Activated CD8-positive, alpha-beta memory T cell treated with anti-CD3 and anti-CD28 coated beads, Interleukin-2, amount 10 ng/mL, durations not matched to agents 7 days and 5 days (primary cell): ENCODE results near the gene DYTN. TPM values are rescaled to one million over a fixed set of nuclear protein-coding genes. Genes with fewer than 3 reads are reported as not detected.

ENCODE experiments used
- ATAC-seq: fragments of 150-1000 bp; cut with Tn5 transposase; one replicate; pipeline ENCODE4 v1.10.0; 2021; ENCODE audit warnings: moderate library complexity
- CTCF ChIA-PET: fragments of 350-600 bp; sonication (Branson Sonifier 250); formaldehyde crosslinking; loops from one replicate; lab custom pipeline; 2021; ENCODE audit warnings: antibody characterized with exemption; lab: Charles Lee
- DNase-seq: peaks from one replicate; pipeline ENCODE4 v3.0.0-alpha.2; 2020
- H3K27ac Mint-ChIP-seq: one replicate; pipeline ENCODE4 v1.8.0; 2021; ENCODE audit warnings: mild to moderate bottlenecking, mixed read lengths
- H3K27me3 Mint-ChIP-seq: one replicate; pipeline ENCODE4 v1.8.0; 2021; ENCODE audit warnings: mixed read lengths
- H3K36me3 Mint-ChIP-seq: one replicate; pipeline ENCODE4 v1.8.0; 2021; ENCODE audit warnings: mild to moderate bottlenecking, mixed read lengths
- H3K4me1 Mint-ChIP-seq: one replicate; pipeline ENCODE4 v1.8.0; 2021; ENCODE audit warnings: mixed read lengths
- H3K4me3 Mint-ChIP-seq: one replicate; pipeline ENCODE4 v1.8.0; 2021; ENCODE audit warnings: mild to moderate bottlenecking, moderate library complexity, mixed read lengths
- H3K9me3 Mint-ChIP-seq: one replicate; pipeline ENCODE4 v1.8.0; 2022; ENCODE audit warnings: low read depth, mixed read lengths
- total RNA-seq, 2 experiments: library from RNA; stranded (reverse); gene quantifications; one replicate each; pipeline ENCODE4 v1.2.3, GENCODE V29; 2021

DYTN gene
- total RNA-seq: not detected

- Mint-ChIP-seq H3K27me3 (peaks cover 24% of the 10 kb centered on the region), H3K4me3 (no peak within 1 kb of the TSS), H3K9me3 (peaks cover 2% of the 10 kb centered on the region), H3K27ac (no peak within 1 kb of the TSS), H3K36me3 (no peaks in the 10 kb centered on the region), H3K4me1 (peaks cover 2% of the 10 kb centered on the region)
- ATAC-seq: no peak
- CTCF ChIA-PET: no interaction called here
- no peak for DNase-seq
These were observed at the start of gene DYTN for GRCh38 chr2:206718296-206718695. Gene DYTN, minus strand, starts transcription at chr2:206718396. Its CDS starts 117 bp downstream, at chr2:206718279.

- ATAC-seq (no peak), DNase-seq (no peak)
- peaks cover 13% of the 10 kb centered on the region for H3K36me3 Mint-ChIP-seq
- CTCF ChIA-PET: interaction anchor here (1.1 to 1.6 kb wide), 2 partner anchors 15 to 19 kb away, joined by 4 to 10 read pairs; no protein-coding TSS in a partner anchor
- peaks cover 2% of the 10 kb centered on the region for H3K27me3 Mint-ChIP-seq
- H3K4me1 Mint-ChIP-seq: peaks cover 34% of the 10 kb centered on the region
- peak overlapping the region; percentile 91 for H3K4me3 Mint-ChIP-seq
- H3K27ac Mint-ChIP-seq: peak overlapping the region; percentile 96
- H3K9me3 Mint-ChIP-seq: no peaks in the 10 kb centered on the region
These were observed 48.1 kb upstream of the DYTN start for GRCh38 chr2:206766057-206766930.

- CTCF ChIA-PET: interaction anchor here (0.9 to 1.6 kb wide), 5 partner anchors 10 to 35 kb away, joined by 3 to 10 read pairs (median 4); no protein-coding TSS in a partner anchor
- peaks cover 9% of the 10 kb centered on the region for H3K36me3 Mint-ChIP-seq
- DNase-seq: peak; percentile 91
- H3K9me3 Mint-ChIP-seq: no peaks in the 10 kb centered on the region
- peak within 1 kb of the TSS; percentile 96 for H3K27ac Mint-ChIP-seq
- peaks cover 2% of the 10 kb centered on the region for H3K27me3 Mint-ChIP-seq
- H3K4me3 Mint-ChIP-seq: peak within 1 kb of the TSS; percentile 91
- peak; percentile 91 for ATAC-seq
- peaks cover 34% of the 10 kb centered on the region for H3K4me1 Mint-ChIP-seq
These were observed 47.3 kb upstream of the DYTN start, which contains the start of the genes FASTKD2 and MDH1B for GRCh38 chr2:206765242-206766056. Gene FASTKD2, plus strand, starts transcription at chr2:206765606. Its CDS starts 1,088 bp downstream, at chr2:206766694. Gene MDH1B, minus strand, starts transcription at chr2:206765328. Its CDS starts 57 bp downstream, at chr2:206765271.

GRCh38 chr2:206764673-206765241 is 46.6 kb upstream of the DYTN start:
- CTCF ChIA-PET: interaction anchor here (0.9 to 1.6 kb wide), 5 partner anchors 10 to 36 kb away, joined by 3 to 10 read pairs (median 4); no protein-coding TSS in a partner anchor
- ATAC-seq (no peak), DNase-seq (no peak)
- H3K27ac Mint-ChIP-seq: peak overlapping the region; percentile 96
- H3K9me3 Mint-ChIP-seq: no peaks in the 10 kb centered on the region
- peaks cover 32% of the 10 kb centered on the region for H3K4me1 Mint-ChIP-seq
- H3K4me3 Mint-ChIP-seq: peak overlapping the region; percentile 91
- peaks cover 2% of the 10 kb centered on the region for H3K27me3 Mint-ChIP-seq
- peaks cover 9% of the 10 kb centered on the region for H3K36me3 Mint-ChIP-seq

GRCh38 chr2:206756816-206757215 is 38.6 kb upstream of the DYTN start:
- H3K4me3 Mint-ChIP-seq: no peak overlapping the region
- ATAC-seq: no peak
- H3K27ac Mint-ChIP-seq: no peak overlapping the region
- no peak for DNase-seq
- CTCF ChIA-PET: no interaction called here
- peaks cover 31% of the 10 kb centered on the region for H3K27me3 Mint-ChIP-seq
- H3K9me3 Mint-ChIP-seq: no peaks in the 10 kb centered on the region
- H3K4me1 Mint-ChIP-seq: no peaks in the 10 kb centered on the region
- H3K36me3 Mint-ChIP-seq: no peaks in the 10 kb centered on the region

- ATAC-seq (no peak), DNase-seq (no peak)
- CTCF ChIA-PET: no interaction called here
- Mint-ChIP-seq H3K9me3 (no peaks in the 10 kb centered on the region), H3K4me3 (no peak overlapping the region), H3K27ac (no peak overlapping the region), H3K27me3 (peaks cover 17% of the 10 kb centered on the region), H3K36me3 (no peaks in the 10 kb centered on the region), H3K4me1 (peaks cover 2% of the 10 kb centered on the region)
These were observed 22.6 kb upstream of the DYTN start for GRCh38 chr2:206740800-206741199.

GRCh38 chr2:206739271-206739670 is 21.1 kb upstream of the DYTN start:
- no peak for ATAC-seq
- H3K27me3 Mint-ChIP-seq: peaks cover 17% of the 10 kb centered on the region

GRCh38 chr2:206736935-206737334 is 18.7 kb upstream of the DYTN start:
- DNase-seq (no peak), ATAC-seq (no peak)
- Mint-ChIP-seq H3K36me3 (no peaks in the 10 kb centered on the region), H3K4me3 (no peak overlapping the region), H3K27ac (no peak overlapping the region), H3K9me3 (no peaks in the 10 kb centered on the region), H3K27me3 (peaks cover 15% of the 10 kb centered on the region), H3K4me1 (peaks cover 2% of the 10 kb centered on the region)
- CTCF ChIA-PET: interaction anchor here (0.6 kb wide), 1 partner anchor 152 kb away, joined by 3 read pairs; no protein-coding TSS in a partner anchor

More at GRCh38 chr2:206739271-206739670, 21.1 kb upstream of the DYTN start:
- Mint-ChIP-seq H3K4me1 (peaks cover 2% of the 10 kb centered on the region), H3K36me3 (no peaks in the 10 kb centered on the region), H3K9me3 (no peaks in the 10 kb centered on the region), H3K4me3 (no peak overlapping the region), H3K27ac (no peak overlapping the region)
- CTCF ChIA-PET: no interaction called here
- DNase-seq: no peak

- Mint-ChIP-seq H3K36me3 (no peaks in the 10 kb centered on the region), H3K4me3 (no peak overlapping the region), H3K27me3 (peaks cover 24% of the 10 kb centered on the region), H3K9me3 (no peaks in the 10 kb centered on the region), H3K4me1 (peaks cover 2% of the 10 kb centered on the region), H3K27ac (no peak overlapping the region)
- no peak for ATAC-seq
- no peak for DNase-seq
- CTCF ChIA-PET: no interaction called here
These were observed 15.1 kb upstream of the DYTN start for GRCh38 chr2:206733341-206733740.

- no peak for DNase-seq
- no peak for ATAC-seq
- Mint-ChIP-seq H3K27me3 (peaks cover 37% of the 10 kb centered on the region), H3K9me3 (no peaks in the 10 kb centered on the region), H3K27ac (no peak overlapping the region), H3K4me1 (no peaks in the 10 kb centered on the region), H3K36me3 (no peaks in the 10 kb centered on the region), H3K4me3 (no peak overlapping the region)
- CTCF ChIA-PET: no interaction called here
These were observed 10.3 kb upstream of the DYTN start for GRCh38 chr2:206728277-206729199.

GRCh38 chr2:206727287-206727686 is 9.1 kb upstream of the DYTN start:
- ATAC-seq (no peak), DNase-seq (no peak)
- Mint-ChIP-seq H3K27ac (no peak overlapping the region), H3K36me3 (no peaks in the 10 kb centered on the region), H3K27me3 (peaks cover 35% of the 10 kb centered on the region), H3K4me3 (no peak overlapping the region), H3K9me3 (no peaks in the 10 kb centered on the region), H3K4me1 (no peaks in the 10 kb centered on the region)
- CTCF ChIA-PET: no interaction called here

GRCh38 chr2:206723288-206723687 is 5.1 kb upstream of the DYTN start:
- CTCF ChIA-PET: no interaction called here

More at GRCh38 chr2:206723288-206723687, 5.1 kb upstream of the DYTN start:
- no peaks in the 10 kb centered on the region for H3K4me1 Mint-ChIP-seq
- H3K9me3 Mint-ChIP-seq: peaks cover 2% of the 10 kb centered on the region
- peaks cover 35% of the 10 kb centered on the region for H3K27me3 Mint-ChIP-seq
- ATAC-seq (no peak), DNase-seq (no peak)
- H3K27ac Mint-ChIP-seq: no peak overlapping the region
- H3K4me3 Mint-ChIP-seq: no peak overlapping the region
- no peaks in the 10 kb centered on the region for H3K36me3 Mint-ChIP-seq
